ENCODE measurements around the gene NEK8.

NEK8 gene

DNA sequence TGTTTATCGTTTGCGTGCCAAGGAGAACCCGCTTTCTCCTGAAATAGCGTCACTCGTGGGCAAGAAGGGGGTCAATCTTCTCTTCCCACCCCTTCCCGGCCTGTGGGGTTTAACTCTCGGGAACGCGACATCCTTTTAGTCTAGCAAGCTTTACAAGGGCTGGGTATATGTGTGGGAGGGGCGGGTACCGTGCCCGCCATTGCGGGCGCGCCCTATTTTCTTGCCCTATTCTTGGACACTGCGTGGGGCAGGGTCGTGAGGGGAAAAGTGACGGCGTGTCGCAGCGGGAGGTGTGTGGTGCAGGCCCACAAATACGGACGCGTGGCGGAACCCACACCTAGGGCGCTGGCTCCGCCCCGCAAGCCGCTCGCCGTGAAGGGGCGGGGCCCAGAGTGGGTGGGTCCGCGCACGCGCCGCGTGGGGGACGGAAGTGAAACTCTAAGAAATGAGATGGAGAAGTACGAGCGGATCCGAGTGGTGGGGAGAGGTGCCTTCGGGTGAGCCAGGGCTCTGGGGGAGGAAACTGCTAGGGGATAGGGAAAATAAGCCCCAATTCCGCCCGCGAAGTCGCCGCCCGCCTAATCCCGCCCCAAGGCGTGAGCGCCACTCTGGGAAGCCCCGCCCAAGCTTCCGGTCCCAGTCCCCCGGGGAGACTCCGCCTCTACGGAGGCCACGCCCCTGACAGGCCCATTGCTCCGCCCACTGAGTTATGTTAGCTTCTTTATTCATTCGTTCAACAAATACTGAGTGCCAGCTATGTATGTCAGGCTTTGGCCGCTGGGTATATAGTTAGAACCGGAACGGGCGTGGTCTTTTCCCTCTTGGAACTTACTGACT, at the start of gene NEK8:
Gene NEK8 (plus strand): TSS at position 425 of the 837 bp plus-strand sequence. CDS start 26 bp downstream, at position 451.
- Histone ChIP-seq H3K27me3 (ENCODE audit: control insufficient read depth, insufficient read depth, low read length) (no peaks in the 10 kb centered on the region), H3K9ac (ENCODE audit: low read length) (peak within 1 kb of the TSS; percentile 92), H3K4me3 (ENCODE audit: low read length) (peak within 1 kb of the TSS; percentile 79), H3K27ac (ENCODE audit: low read depth, low read length) (peak within 1 kb of the TSS; percentile 98), H3K36me3 (ENCODE audit: control insufficient read depth, insufficient read depth, low read length) (peaks cover 4% of the 10 kb centered on the region), H3K4me1 (ENCODE audit: control insufficient read depth, insufficient read depth, low read length) (peaks cover 6% of the 10 kb centered on the region)

DNA sequence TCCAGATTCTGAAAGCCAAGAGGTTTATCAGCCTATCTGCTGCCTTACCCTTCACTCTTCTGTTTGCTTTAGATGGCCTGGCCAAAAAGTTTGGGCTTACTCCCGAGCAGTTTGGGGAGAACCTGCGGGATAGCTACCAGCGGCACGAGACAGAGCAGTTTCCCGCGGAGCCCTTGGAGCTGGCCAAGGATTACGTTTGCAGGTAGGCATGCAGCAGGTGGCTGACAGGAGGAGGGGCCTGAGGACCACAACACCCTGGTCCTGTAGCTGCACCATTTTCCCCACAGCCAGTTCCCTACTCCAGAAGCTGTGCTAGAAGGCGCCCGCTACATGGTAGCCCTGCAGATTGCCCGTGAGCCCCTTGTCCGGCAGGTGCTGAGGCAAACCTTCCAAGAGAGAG, 45.9 kb upstream of the NEK8 start:
- no peaks in the 10 kb centered on the region for H3K4me1 ChIP-seq (ENCODE audit: control insufficient read depth, insufficient read depth, low read length)
- H3K4me3 ChIP-seq (ENCODE audit: low read length) = no peak overlapping the region
- no peaks in the 10 kb centered on the region for H3K27me3 ChIP-seq (ENCODE audit: control insufficient read depth, insufficient read depth, low read length)
- H3K27ac ChIP-seq (ENCODE audit: low read depth, low read length) = no peak overlapping the region
- peaks cover 67% of the 10 kb centered on the region for H3K36me3 ChIP-seq (ENCODE audit: control insufficient read depth, insufficient read depth, low read length)
- H3K9ac ChIP-seq (ENCODE audit: low read length) = no peak overlapping the region

DNA sequence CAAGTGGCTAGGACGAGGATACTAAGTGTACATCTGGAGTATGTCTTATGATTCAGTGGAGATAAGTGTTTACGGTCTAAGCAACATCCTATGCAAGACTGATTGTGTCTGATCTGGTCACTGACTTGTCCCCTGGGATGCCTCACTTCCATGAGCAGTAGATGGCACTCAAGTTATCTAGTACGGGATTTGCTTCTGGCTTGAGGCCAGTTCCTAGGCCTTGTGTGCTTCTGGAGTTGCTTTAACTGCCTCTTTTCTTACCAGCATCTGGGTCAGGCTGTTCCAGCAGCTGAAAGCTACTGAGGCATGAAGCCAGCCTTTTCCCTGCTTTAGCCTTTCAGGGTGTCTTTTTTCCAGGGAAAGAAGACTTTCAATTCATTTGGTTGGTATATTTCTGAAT, 43.6 kb upstream of the NEK8 start:
- H3K27ac ChIP-seq (ENCODE audit: low read depth, low read length) = no peak overlapping the region
- H3K9ac ChIP-seq (ENCODE audit: low read length) = no peak overlapping the region
- no peaks in the 10 kb centered on the region for H3K4me1 ChIP-seq (ENCODE audit: control insufficient read depth, insufficient read depth, low read length)
- peaks cover 69% of the 10 kb centered on the region for H3K36me3 ChIP-seq (ENCODE audit: control insufficient read depth, insufficient read depth, low read length)
- H3K27me3 ChIP-seq (ENCODE audit: control insufficient read depth, insufficient read depth, low read length) = no peaks in the 10 kb centered on the region
- no peak overlapping the region for H3K4me3 ChIP-seq (ENCODE audit: low read length)

DNA sequence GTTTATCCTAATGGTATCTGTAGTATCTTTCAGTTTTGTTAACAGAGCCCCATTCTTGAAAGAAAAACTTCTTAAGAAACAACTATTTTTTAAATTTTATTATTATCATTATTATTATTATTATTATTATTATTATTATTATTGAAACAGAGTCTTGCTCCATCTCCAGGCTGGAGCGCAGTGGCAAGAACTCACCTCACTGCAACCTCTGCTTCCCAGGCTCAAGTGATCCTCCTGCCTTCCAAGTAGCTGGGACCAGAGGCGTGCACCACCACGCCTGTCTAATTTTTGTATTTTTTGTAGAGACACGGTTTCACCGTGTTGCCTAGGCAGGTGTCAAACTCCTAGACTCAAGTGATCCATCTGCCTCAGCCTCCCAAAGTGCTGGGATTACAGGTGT, 43.2 kb upstream of the NEK8 start:
- H3K36me3 ChIP-seq (ENCODE audit: control insufficient read depth, insufficient read depth, low read length) = peaks cover 73% of the 10 kb centered on the region
- H3K4me1 ChIP-seq (ENCODE audit: control insufficient read depth, insufficient read depth, low read length) = no peaks in the 10 kb centered on the region
- no peaks in the 10 kb centered on the region for H3K27me3 ChIP-seq (ENCODE audit: control insufficient read depth, insufficient read depth, low read length)
- H3K4me3 ChIP-seq (ENCODE audit: low read length) = no peak overlapping the region
- H3K9ac ChIP-seq (ENCODE audit: low read length) = no peak overlapping the region
- H3K27ac ChIP-seq (ENCODE audit: low read depth, low read length) = no peak overlapping the region

DNA sequence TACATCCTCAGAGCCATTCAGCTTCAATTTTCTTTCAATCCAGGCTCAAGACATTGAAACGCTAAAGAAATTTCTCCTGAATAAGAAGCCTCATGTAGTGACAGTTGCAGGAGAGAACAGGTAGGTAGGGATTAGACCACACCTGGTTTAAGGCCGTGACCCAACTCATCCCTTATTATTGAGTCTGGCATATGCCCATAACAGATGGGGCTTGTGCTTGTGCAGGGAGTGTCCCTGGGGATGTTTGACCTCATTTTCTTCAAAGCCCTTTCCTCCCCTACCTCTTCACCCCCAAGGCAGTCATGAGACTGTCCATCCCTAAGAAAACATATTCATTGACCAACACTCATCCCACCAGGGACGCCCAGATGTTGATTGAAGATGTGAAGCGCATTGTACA, 42.3 kb upstream of the NEK8 start:
- peaks cover 75% of the 10 kb centered on the region for H3K36me3 ChIP-seq (ENCODE audit: control insufficient read depth, insufficient read depth, low read length)
- no peak overlapping the region for H3K27ac ChIP-seq (ENCODE audit: low read depth, low read length)
- no peak overlapping the region for H3K9ac ChIP-seq (ENCODE audit: low read length)
- H3K4me1 ChIP-seq (ENCODE audit: control insufficient read depth, insufficient read depth, low read length) = no peaks in the 10 kb centered on the region
- H3K27me3 ChIP-seq (ENCODE audit: control insufficient read depth, insufficient read depth, low read length) = no peaks in the 10 kb centered on the region
- H3K4me3 ChIP-seq (ENCODE audit: low read length) = no peak overlapping the region

DNA sequence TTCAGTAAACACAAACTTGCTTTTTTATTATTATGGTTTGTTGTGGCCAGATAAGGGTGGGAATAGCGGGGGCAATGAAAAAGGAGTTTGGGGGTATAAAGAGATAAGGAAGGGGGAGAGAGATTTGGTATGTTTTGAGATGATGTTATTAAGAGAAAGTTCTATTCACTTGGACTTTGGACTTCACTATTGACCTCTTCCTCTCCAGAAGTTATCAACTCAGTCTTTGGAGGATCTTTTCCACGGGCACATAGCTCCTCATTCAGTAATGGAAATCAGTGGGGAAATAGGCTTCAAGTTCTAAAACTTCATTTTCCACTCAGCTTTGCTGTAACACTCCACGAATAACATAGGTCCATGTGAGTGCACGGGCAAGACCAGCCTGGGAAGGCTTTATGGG, 40.1 kb upstream of the NEK8 start:
- Histone ChIP-seq H3K27ac (ENCODE audit: low read depth, low read length) (no peak overlapping the region), H3K4me1 (ENCODE audit: control insufficient read depth, insufficient read depth, low read length) (no peaks in the 10 kb centered on the region), H3K4me3 (ENCODE audit: low read length) (no peak overlapping the region), H3K9ac (ENCODE audit: low read length) (no peak overlapping the region), H3K27me3 (ENCODE audit: control insufficient read depth, insufficient read depth, low read length) (no peaks in the 10 kb centered on the region), H3K36me3 (ENCODE audit: control insufficient read depth, insufficient read depth, low read length) (peaks cover 58% of the 10 kb centered on the region)

DNA sequence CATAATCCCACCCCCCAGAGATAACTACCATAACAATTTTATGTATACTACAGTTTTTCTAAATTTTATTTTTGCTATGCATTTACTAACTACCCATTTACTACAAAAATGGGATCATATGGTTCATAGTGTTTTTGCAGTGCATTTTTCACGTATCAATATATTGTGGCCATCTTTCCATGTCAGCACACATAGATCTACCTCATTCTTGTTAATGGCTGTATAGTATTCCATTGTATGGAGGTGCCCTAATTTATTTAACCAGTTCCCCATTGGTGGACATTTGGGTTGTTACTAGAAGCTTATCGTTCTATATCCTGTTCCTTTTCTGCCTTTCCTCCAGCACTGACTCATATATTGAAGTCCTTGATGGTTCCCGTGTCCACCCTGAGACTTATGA, 39.6 kb upstream of the NEK8 start:
- no peaks in the 10 kb centered on the region for H3K4me1 ChIP-seq (ENCODE audit: control insufficient read depth, insufficient read depth, low read length)
- H3K36me3 ChIP-seq (ENCODE audit: control insufficient read depth, insufficient read depth, low read length) = peaks cover 59% of the 10 kb centered on the region
- no peak overlapping the region for H3K4me3 ChIP-seq (ENCODE audit: low read length)
- H3K27me3 ChIP-seq (ENCODE audit: control insufficient read depth, insufficient read depth, low read length) = no peaks in the 10 kb centered on the region
- no peak overlapping the region for H3K9ac ChIP-seq (ENCODE audit: low read length)
- no peak overlapping the region for H3K27ac ChIP-seq (ENCODE audit: low read depth, low read length)

DNA sequence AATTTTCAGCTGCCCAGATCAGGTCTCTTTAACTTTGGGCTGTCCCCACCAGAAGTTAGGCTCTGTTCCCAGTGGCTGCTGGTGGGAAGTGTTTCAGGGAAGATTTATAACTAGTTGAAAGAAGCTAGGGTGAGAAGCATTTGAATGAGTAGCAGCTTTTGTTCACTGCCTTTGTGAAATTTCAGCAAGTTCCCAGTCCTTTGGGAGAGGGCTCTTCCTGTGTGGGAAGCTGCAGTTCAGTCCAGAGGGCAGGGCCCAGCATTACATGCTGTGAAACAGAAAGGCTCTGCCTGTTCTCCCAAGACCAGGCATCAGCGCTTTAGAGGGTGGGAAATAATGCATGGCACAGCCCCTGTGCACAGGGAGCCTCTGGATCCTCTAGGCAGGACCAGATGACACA, 34.7 kb upstream of the NEK8 start:
- no peaks in the 10 kb centered on the region for H3K27me3 ChIP-seq (ENCODE audit: control insufficient read depth, insufficient read depth, low read length)
- H3K36me3 ChIP-seq (ENCODE audit: control insufficient read depth, insufficient read depth, low read length) = peaks cover 65% of the 10 kb centered on the region
- H3K4me1 ChIP-seq (ENCODE audit: control insufficient read depth, insufficient read depth, low read length) = no peaks in the 10 kb centered on the region
- no peak overlapping the region for H3K4me3 ChIP-seq (ENCODE audit: low read length)
- no peak overlapping the region for H3K27ac ChIP-seq (ENCODE audit: low read depth, low read length)
- no peak overlapping the region for H3K9ac ChIP-seq (ENCODE audit: low read length)

DNA sequence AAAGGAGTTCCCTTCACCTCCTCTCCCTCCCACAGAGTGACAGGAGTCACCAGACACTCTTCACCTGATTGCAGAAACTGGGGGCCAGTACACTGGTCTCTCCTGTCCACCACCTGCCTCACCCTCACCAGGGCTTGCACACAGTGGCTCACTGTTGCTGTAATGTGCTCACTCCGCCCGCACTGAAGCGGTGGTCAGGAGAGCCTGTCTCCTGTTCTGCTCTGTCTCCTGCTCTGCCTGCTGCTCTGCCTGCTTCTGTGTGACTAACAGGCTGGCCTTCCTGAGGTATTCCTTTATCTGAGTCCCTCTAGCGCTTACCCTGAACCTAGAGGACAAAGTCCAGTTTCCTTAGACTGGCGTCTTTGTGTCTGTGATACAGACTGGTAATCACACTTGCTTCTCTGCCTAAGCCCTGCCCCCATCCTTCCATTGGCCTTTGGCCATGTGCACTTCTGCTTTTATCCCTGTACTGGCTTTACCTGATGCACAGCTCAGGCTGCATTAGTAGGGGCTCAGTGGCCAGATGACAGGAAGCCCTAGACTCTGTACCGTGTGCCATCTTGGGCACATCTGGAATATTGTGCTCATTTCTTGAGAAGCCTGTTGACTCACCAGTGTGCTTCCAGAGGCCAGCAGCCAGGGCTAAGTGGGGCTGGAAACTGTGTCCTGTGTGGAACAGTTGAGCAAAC, 30.2 kb upstream of the NEK8 start:
- Histone ChIP-seq H3K9ac (ENCODE audit: low read length) (peak overlapping the region; percentile 0), H3K27me3 (ENCODE audit: control insufficient read depth, insufficient read depth, low read length) (no peaks in the 10 kb centered on the region), H3K27ac (ENCODE audit: low read depth, low read length) (no peak overlapping the region), H3K4me3 (ENCODE audit: low read length) (no peak overlapping the region), H3K36me3 (ENCODE audit: control insufficient read depth, insufficient read depth, low read length) (peaks cover 85% of the 10 kb centered on the region), H3K4me1 (ENCODE audit: control insufficient read depth, insufficient read depth, low read length) (no peaks in the 10 kb centered on the region)

DNA sequence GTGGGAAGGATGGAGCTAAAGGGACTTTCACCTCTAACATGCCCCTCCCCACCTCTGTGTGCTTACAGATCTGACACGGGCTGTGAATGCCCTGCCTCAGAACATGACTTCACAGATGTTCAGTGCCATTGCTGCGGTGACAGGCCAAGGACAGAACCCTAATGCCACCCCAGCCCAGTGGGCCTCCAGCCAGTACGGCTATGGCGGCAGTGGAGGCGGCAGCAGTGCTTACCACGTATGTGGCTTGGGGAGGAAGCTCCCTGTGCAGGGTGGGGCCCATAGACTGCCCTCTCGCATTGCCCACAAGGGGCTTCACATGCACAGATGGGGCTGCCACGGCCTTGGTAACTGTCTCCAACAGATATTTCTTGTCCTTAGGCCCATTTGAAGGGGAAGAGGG, 28.3 kb upstream of the NEK8 start:
- H3K4me1 ChIP-seq (ENCODE audit: control insufficient read depth, insufficient read depth, low read length) = no peaks in the 10 kb centered on the region
- H3K27ac ChIP-seq (ENCODE audit: low read depth, low read length) = no peak overlapping the region
- no peaks in the 10 kb centered on the region for H3K27me3 ChIP-seq (ENCODE audit: control insufficient read depth, insufficient read depth, low read length)
- H3K36me3 ChIP-seq (ENCODE audit: control insufficient read depth, insufficient read depth, low read length) = peaks cover 75% of the 10 kb centered on the region
- H3K4me3 ChIP-seq (ENCODE audit: low read length) = no peak overlapping the region
- H3K9ac ChIP-seq (ENCODE audit: low read length) = no peak overlapping the region

DNA sequence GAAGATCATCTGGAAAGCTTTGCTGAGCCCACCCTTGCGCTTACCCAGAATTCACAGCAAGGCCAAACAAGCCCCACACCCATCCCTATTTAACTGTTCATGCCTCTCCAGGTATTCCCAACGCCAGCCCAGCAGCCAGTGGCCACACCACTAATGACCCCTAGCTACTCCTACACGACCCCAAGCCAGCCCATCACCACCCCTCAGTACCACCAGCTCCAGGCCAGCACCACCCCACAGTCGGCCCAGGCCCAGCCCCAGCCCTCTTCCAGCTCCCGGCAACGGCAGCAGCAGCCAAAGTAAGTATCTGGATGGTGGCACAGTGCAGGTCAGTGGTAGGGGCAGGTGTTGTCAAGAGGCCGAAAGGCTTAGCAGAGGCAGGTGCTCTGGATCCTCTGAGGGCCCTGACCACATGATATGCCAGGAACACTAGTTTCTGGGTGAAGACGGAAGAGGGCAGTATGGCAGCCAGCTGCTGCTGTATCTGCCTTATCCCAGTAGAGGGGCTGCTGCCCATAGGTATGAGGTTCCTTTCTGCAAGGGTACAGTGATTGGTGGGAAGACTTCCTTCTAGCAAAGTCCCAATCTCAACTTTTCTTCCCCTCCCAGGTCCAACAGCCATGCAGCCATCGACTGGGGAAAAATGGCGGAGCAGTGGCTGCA, 27.6 kb upstream of the NEK8 start:
- H3K9ac ChIP-seq (ENCODE audit: low read length) = no peak overlapping the region
- H3K4me3 ChIP-seq (ENCODE audit: low read length) = no peak overlapping the region
- H3K27ac ChIP-seq (ENCODE audit: low read depth, low read length) = no peak overlapping the region
- no peaks in the 10 kb centered on the region for H3K4me1 ChIP-seq (ENCODE audit: control insufficient read depth, insufficient read depth, low read length)
- H3K36me3 ChIP-seq (ENCODE audit: control insufficient read depth, insufficient read depth, low read length) = peaks cover 70% of the 10 kb centered on the region
- no peaks in the 10 kb centered on the region for H3K27me3 ChIP-seq (ENCODE audit: control insufficient read depth, insufficient read depth, low read length)

DNA sequence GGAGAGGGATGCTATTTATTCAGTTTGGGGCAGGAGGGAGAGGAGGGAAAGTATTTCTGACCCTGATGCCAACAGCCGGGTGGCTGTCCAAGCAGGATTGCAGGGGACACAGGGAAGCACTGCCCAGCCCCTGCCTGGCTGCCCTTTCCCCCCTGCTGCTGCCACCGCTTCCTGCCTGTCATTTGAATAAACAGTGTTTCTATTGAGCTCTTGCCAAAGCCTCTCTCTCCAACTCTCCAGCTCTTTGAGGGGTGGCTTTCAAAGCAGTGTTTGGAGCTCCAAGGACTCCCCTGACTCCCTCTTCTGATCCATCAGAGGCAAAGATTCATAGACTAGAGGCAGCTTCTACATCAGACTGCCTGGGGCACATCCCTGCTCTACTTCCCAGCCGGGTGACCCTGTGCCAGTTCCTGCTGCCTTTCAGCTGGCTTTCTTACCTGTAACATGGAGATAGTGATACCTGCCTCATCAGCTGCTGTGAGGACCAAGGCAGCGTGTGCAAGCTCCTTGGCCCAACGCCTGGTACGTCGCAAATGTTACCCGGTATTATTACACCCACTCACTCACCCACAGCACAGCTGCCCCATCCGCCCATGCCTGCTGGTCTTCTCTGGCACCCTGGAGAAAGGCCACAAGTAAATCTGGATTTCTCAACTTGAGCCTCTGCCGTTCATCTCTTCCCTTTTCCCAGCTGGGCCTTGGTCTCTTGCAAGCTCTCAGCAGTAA, 26.4 kb upstream of the NEK8 start:
- H3K4me3 ChIP-seq (ENCODE audit: low read length) = no peak overlapping the region
- no peaks in the 10 kb centered on the region for H3K4me1 ChIP-seq (ENCODE audit: control insufficient read depth, insufficient read depth, low read length)
- H3K36me3 ChIP-seq (ENCODE audit: control insufficient read depth, insufficient read depth, low read length) = peaks cover 62% of the 10 kb centered on the region
- no peaks in the 10 kb centered on the region for H3K27me3 ChIP-seq (ENCODE audit: control insufficient read depth, insufficient read depth, low read length)
- no peak overlapping the region for H3K27ac ChIP-seq (ENCODE audit: low read depth, low read length)
- H3K9ac ChIP-seq (ENCODE audit: low read length) = no peak overlapping the region
